HG03175 (cell line): ENCODE measurements around the gene RALGAPA1.
A peak's percentile ranks its signal among the peaks of the same experiment; 100 is the strongest.

Source experiments
- ATAC-seq: cut with Tn5 transposase; IDR thresholded peaks from one replicate; pipeline ENCODE4 v1.9.1; 2021; ENCODE audit warnings: mild to moderate bottlenecking, moderate library complexity; ENCODE audit not compliant: unreplicated experiment

Gene RALGAPA1

DNA sequence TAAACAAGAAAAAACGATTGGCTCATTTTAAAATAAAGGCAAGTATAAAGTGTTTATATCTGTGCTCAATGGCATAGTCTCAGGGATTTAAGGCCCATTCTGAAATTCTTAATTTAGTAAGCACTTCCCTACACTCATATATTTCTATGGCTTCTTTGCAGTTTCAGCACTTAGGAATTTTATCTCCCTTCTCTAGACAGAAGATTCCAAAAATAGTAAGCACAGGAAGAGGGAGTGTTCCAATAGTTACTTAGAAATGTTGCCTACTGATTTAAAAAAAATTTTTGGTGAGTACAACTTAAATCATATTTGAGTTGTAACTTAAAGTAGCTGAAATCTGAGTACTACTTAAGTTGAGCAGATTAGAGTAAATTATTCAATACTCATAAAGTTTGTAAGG lies 255.3 kb downstream of the RALGAPA1 start:
- ATAC-seq = no peak

DNA sequence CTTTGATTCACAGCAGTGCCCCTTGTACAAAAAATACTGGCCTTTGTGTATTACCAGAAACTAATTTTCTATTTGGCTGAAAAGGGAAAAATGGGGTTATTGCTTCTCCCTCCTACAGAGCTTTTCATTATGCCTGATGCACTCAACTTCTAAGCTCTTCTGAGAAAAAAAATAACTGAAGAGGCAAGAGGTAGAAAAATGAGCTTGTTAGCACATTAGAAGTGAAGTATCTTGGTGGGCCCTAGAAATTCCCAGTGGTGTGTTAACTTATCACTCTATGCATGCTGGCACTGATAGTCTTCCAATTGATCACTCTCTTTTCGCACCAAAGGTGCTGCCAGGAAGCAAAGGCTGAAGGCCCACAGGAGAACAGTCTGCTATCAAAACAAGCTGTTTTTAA lies 258.0 kb downstream of the RALGAPA1 start:
- no peak for ATAC-seq

DNA sequence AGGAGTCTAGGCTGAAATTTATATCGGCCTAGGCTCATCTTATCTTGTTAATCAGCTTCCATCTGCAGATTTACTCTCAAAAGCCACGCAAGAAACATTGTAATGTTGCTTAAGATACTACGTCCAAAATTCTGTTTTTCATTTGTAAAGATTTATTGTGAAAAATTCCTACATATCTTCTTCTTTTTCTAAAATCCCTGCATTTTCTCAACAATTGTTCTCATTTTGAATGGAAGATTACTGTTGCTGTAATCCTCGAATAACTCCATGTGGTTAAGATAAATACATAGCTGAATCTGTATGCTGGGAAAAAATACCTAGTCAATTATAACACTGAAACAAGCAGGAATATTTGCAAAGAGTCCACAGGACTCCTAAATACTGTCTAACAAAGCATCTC lies 259.5 kb downstream of the RALGAPA1 start:
- ATAC-seq = no peak

DNA sequence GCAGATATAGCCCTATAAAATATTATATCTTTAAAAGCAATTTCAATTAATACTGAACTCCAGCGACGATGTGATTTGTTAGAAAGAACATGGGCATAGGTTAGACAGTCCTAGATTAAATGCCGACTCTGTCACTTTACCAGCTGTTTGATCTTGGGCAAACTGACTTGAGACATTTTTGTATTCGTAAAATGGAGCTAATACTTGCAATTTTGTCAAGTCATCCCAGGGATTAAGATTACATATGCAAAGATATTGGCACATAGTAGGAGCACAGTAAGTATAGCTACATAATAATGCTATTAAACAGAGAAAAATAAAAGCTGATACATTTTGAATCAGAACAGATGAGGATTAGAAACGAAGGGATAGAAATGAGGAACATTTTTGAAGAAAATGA lies 266.1 kb downstream of the RALGAPA1 start:
- no peak for ATAC-seq

DNA sequence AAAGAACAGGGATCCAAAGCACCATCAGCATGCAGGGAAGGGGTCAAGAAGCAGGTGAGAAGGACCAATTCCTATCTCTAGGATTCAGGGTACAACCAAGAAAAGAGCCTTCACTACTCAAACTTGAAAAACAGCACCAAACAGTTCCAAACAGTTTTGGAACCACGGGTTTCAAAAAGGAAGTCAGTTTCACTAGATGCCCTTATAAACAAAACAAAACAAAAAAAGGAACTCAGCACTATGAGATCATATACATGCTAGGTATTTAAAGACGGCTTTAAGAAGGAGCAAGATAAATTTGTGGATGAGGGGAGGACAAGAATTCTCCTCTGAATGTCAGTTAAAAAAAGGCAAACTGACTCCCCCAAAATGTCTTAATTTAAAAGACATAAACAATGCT lies 269.1 kb downstream of the RALGAPA1 start:
- ATAC-seq = no peak

DNA sequence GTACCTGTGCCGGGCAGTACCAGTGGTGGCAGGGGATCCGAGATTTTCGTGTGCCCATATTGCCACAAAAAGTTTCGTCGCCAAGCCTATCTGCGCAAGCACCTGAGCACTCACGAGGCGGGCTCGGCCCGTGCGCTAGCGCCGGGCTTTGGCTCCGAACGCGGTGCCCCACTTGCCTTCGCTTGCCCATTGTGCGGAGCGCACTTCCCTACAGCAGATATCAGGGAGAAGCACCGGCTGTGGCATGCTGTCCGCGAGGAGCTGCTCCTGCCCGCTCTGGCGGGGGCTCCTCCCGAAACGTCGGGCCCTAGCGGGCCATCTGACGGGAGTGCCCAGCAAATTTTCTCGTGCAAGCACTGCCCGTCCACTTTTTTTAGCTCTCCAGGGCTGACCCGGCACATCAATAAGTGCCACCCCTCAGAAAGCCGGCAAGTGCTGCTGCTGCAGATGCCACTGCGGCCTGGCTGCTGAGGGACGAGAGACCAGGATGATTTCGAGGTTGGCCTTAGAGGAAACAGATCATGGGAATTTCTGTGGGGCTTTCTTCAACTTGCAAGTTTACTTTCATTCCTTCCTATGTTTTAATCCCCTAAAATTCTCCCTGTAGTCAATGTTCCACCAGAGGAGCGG lies 273.5 kb downstream of the RALGAPA1 start:
- ATAC-seq = peak; percentile 1

DNA sequence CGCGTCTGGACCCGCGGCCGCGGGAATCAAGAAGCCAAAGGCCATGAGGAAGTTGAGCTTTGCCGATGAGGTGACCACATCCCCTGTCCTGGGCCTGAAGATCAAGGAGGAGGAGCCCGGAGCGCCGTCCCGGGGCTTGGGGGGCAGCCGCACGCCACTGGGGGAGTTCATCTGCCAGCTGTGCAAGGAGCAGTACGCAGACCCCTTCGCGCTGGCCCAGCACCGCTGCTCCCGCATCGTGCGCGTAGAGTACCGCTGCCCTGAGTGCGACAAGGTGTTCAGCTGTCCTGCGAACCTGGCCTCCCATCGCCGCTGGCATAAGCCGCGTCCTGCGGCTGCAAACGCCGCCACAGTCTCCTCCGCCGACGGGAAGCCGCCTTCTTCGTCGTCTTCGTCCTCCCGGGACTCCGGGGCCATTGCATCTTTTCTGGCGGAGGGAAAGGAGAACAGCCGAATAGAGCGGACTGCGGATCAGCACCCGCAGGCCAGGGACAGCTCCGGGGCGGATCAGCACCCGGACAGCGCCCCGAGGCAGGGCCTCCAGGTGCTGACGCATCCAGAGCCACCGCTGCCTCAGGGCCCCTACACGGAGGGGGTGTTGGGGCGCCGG lies 274.1 kb downstream of the RALGAPA1 start:
- peak; percentile 70 for ATAC-seq

DNA sequence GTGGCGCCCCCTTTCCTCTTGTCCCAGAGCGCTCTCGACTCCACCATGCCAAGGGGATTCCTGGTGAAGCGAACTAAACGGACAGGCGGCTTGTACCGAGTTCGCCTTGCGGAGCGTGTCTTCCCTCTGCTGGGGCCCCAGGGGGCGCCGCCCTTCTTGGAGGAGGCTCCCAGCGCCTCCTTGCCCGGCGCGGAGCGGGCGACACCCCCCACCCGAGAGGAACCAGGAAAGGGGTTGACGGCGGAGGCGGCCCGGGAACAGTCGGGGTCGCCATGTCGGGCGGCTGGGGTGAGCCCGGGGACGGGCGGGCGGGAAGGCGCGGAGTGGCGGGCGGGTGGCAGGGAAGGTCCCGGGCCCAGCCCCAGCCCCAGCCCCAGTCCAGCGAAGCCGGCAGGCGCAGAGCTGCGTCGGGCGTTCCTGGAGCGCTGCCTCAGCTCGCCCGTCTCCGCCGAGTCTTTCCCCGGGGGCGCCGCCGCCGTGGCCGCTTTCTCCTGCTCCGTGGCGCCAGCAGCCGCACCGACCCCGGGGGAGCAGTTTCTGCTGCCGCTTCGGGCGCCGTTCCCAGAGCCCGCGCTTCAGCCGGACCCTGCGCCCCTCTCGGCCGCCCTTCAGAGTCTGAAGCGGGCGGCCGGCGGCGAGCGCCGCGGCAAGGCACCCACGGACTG lies 274.8 kb downstream of the RALGAPA1 start:
- ATAC-seq = no peak

DNA sequence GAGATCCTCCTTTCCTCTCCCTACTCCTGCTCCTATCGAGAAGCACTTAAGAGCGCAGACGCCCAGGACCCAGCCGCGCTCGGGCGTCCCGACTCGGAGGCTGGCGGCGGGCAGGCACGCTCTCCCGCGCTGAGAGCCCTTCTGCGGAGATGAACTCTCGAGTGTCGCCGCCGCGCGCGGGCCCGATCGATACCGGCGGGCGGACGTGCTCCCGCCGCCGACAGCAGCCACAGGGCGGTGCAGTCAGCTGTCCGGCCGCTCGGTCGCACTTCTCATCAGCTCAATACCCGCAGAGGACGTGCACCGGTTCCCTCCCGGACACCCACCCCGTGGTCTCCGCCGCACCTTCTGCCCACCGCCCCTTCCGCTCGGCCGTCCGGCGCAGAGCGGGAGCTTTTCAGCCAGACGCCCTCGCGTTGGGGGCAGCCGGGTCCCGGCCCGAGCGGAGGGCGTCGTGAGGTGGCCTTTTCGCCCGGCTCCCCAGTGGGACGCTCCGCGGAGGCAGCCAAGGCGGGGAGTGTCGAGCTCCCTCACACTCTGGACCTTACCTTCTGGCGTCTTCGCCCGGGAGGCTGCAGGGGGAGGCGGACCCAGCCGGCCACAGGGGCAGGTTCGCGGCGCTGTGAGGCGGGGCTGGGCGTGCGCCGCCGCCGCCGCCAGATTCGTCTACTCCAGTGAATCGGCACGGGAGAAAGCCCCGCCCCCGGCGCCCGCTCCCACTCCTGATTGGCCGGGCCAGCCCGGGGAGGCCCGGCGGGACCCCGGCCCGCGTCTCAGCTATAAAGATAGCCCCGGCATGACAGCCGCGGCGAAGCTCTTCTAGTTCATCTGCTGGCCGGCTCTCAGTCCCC lies 275.5 kb downstream of the RALGAPA1 start, which contains the start of gene INSM2:
Gene INSM2 (plus strand): TSS at position 808 of the 851 bp plus-strand sequence. CDS start 89 bp downstream, outside the sequence.
- peak; percentile 65 for ATAC-seq

DNA sequence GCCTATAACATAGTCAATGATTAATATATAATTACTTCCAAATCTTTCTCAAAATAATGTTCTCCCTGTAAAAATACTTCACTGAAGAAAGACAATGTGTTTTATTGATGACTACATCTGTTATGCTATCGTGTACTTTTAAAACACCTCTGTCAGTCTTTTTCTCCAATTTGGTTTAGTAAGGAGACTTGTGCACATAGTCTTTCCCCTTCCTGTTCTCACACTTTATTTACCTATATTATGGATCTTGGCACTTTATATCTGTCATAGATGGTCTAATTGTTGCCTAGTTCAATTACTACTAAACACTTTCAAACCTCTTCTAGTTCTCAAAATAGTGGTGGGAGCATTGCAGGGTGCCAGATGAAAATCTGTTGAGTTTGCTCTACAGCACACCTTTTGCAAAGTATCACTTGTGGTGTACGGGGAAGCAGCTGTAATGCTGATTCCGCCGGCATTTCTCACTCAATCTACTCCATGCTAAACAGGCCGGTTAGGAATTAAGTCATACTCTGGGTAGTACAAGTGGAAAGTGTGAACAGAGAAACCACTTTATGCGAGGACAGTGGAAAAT lies 276.2 kb downstream of the RALGAPA1 start:
- ATAC-seq = no peak

DNA sequence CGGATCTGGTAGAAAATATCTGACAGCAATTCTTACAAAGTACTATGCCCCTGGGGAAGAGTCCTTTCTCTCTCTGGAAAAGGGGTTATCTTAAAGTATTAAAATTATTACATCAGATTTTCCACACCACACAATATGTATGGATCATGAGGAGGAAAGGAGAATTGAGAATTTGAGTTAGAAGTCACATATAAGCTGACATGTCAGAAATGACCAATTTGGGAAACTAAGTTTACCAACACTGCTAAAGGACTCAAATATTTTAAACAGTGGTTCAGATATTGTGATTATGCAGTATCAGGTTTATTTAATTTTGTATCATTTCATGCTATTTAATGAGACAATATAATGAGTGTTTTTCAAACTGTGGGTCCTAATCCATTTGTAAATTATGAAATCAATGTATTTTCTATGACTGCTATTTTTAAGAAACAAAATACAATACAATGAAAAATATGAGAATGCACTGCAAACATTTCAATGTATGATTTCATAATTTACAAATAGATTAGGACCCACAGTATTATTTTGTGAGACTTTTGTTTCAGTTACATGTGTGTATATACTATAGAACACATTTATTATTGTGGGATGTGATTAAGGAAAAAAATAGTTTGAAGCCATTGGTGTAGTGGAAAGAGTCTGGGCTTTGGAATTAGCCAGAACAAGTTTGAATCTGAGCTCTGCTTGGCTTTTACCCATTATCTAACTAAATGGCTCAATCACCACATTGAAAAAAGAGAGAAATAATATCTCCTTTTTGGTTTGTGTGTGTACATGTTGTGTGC lies 276.9 kb downstream of the RALGAPA1 start:
- ATAC-seq = no peak

DNA sequence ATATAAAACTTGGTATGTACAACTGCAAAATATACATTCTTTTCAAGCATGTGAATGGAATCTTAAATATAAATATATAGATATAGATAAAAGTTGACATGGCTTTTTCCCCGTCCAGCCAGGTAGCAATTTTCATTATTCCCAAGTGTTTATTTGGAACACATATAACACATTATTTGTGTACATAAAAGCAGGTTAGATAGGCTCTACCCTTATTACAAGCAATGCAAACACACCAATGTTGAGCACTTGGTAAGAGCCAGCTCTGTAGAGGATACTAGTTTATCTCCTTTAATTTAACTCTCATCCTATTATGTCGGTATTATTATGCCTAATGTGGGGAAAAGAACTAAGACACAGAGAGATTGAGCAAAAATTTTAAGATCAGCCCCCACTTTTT lies 282.1 kb downstream of the RALGAPA1 start:
- ATAC-seq = no peak

DNA sequence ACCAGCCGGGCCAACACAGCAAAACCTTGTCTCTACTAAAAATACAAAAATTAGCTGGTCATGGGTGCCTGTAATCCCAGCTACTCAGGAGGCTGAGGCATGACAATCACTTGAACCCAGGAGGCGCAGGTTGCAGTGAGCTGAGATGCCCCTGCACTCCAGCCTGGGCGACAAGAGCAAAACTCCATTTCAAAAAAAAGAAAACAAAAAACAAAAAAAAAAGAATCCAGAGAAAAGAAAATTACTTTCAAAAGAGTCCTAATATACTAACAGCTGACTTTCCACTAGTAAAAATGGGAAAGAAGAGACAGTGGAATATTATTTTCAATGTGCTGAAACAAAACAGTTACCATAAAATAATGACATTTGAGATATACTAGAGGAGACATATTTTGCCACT lies 283.4 kb downstream of the RALGAPA1 start:
- ATAC-seq = no peak

DNA sequence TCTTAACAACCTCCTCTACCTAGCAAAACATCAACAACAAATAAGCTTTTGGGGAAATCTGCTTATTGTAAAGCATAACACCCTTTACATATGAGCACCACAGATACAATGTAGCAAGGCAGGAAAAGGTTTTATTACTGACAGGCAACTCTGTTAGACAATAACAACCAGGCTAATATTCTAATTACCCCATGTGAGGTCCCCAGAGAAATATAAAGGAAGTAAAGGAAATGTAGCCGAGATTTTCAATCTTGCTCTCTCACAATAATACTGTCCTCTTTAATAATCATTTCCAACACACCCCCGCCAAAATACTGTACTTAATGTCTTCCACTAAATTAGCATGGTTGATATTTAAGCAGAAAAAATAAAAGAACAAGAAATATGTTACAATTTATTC lies 289.1 kb downstream of the RALGAPA1 start:
- no peak for ATAC-seq

DNA sequence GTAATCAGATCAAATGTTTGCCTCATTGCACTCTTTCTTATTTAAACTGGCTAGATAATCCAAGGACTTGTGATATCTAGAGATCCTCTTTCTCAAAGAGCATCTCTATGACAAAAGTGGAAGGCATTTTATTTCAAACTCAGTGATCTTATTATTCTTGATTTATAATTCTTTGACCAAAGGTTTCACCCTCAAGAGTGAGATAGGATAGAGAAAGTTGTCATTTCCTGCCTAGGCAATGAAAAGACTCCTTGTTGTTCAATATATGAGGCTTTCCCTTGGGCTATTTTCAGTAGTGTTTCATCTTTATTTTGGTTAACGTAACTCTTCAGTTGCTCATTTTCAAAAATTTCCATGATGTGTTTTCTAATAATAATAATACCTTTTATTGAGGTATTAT lies 293.2 kb downstream of the RALGAPA1 start:
- ATAC-seq = no peak

DNA sequence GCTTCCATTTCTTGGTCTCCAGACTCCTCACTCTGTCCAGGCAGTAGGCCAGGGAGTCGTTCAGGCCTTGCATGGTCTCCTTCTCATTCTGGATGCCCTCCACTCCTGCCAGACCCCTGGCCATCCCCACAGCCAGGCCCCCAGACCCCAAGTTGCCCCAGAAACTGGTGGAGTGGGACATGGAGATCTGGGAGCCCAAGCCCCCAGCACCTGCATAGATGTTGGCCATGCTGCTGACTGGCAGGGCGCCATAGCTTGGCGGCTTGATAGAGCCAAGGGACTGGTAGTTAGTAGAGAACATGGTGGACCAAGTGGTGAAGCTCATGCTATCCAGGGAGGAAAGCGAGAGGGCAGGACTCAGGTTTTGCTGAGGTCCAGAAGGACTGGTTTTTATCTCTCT lies 296.3 kb downstream of the RALGAPA1 start:
- no peak for ATAC-seq

DNA sequence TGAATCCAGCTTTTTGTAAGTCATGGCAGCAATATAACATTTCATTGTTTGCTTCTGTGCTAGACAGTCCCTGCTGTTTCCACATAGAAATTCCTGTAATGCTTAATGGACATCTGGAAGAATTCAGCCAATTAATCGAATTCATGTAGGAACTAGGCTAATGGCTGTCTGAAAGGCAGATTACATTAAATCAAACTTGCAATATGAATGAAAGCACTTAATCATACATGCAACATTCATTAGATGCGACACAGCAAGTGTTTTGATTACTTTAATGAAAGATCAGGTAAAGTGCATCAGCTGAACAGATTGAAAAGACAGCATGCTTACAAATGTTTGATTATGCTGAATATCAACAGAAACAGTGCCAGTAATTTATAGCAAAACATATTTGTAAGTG lies 299.2 kb downstream of the RALGAPA1 start:
- ATAC-seq = no peak

DNA sequence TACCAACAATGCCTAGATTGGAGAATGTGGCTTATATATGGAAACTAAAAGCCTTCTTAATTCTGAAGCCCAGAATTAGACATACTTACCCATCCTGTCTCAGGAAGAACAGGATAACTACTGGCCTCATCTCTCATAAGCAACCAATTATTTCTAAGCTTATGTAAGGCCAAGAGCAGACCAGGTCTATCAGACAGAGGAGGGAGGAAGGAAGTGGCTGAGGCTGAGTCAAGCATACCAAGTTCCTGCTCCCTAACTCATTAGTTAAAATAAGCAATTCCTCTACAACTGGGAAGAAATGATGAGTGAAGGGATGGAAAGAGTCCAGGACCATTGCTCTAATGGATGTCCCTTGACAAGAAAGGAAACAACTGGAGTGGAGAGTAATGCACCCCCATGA lies 302.2 kb downstream of the RALGAPA1 start:
- no peak for ATAC-seq

DNA sequence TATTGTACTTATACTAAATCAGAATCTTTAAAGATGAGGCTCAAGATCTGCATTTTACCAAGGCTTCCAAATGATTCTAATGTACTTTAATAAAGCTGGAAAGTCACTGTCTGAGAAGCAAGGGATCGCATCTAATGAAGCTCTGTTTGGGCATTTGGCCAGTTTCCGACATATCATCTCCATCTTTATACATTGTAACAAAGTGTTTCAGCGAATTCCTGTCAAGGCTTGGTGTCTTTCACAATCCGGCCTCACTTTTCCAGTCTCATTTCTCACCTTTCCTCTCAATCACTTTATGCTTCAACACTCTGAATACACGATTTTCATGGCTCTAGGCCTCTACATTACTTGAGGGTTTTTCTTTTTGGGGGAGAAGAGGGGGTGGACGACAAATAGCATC lies 302.6 kb downstream of the RALGAPA1 start:
- no peak for ATAC-seq

DNA sequence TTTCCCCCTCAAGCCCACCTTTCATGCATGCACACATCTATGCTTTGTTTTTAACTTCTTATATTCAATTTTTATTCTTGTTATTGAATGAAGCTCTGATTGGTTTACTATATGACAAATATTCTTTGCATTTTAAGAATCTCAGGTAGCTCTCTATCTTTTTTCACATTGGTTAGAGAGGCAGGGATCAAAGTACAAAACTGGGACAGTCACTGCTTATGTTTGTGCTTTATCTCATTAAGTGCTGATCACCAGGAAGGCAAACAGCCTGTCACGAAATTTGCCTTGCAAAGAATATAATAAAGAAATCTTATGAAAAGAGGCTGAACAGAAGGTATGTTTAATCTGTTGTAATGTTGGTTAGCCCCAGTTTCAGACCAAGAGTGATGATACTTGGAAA lies 304.8 kb downstream of the RALGAPA1 start:
- no peak for ATAC-seq
